DOHH2 (cell line): ENCODE measurements around the gene TLDC2.

ENCODE experiments used
- H3F3A ChIP-seq: fragments of 200-600 bp; sonication (generic), shearing (Covaris generic); 2 replicates; pipeline ENCODE4 v1.6.0; 2016; ENCODE audit warnings: antibody characterized with exemption, mild to moderate bottlenecking; ENCODE audit not compliant: control insufficient read depth, insufficient read depth
- H3K27ac ChIP-seq: fragments of 200-600 bp; sonication (generic); 2 replicates; pipeline ENCODE4 v1.5.1; 2014; ENCODE audit warnings: low read depth, mild to moderate bottlenecking, low read length, moderate library complexity
- H3K27me3 ChIP-seq: fragments of 200-600 bp; sonication (generic); 2 replicates; pipeline ENCODE4 v1.6.1; 2014; ENCODE audit warnings: mild to moderate bottlenecking, low read length, mixed read lengths; ENCODE audit not compliant: control insufficient read depth
- H3K36me3 ChIP-seq: fragments of 200-600 bp; sonication (generic); 2 replicates; pipeline ENCODE4 v1.6.1; 2014; ENCODE audit warnings: mild to moderate bottlenecking, low read length, moderate library complexity, mixed read lengths; ENCODE audit not compliant: control insufficient read depth
- H3K4me1 ChIP-seq: fragments of 200-600 bp; sonication (generic); 2 replicates; pipeline ENCODE4 v1.6.1; 2014; ENCODE audit warnings: mild to moderate bottlenecking, low read length, mixed read lengths; ENCODE audit not compliant: control insufficient read depth
- H3K4me2 ChIP-seq: fragments of 200-600 bp; sonication (generic); 2 replicates; pipeline ENCODE4 v1.6.0; 2014; ENCODE audit warnings: mild to moderate bottlenecking, low read length, moderate library complexity
- H3K4me3 ChIP-seq: fragments of 200-600 bp; sonication (generic); 2 replicates; pipeline ENCODE4 v1.5.1; 2014; ENCODE audit warnings: mild to moderate bottlenecking, low read length, mixed read lengths
- H3K79me2 ChIP-seq: fragments of 200-600 bp; sonication (generic); 2 replicates; pipeline ENCODE4 v1.6.1; 2014; ENCODE audit warnings: mild to moderate bottlenecking, low read length, mixed read lengths; ENCODE audit not compliant: control insufficient read depth
- H3K9me2 ChIP-seq: fragments of 200-600 bp; sonication (generic); replicated peaks from 2 replicates; pipeline ENCODE4 v1.6.1; 2014; ENCODE audit warnings: mild to moderate bottlenecking, low read length, mixed read lengths; ENCODE audit not compliant: control insufficient read depth
- H3K9me3 ChIP-seq: fragments of 200-600 bp; sonication (generic); 2 replicates; pipeline ENCODE4 v1.6.1; 2014; ENCODE audit warnings: antibody characterized with exemption, low read length, mixed read lengths; ENCODE audit not compliant: control insufficient read depth, insufficient read depth
- H4K20me1 ChIP-seq: fragments of 200-600 bp; sonication (generic); 2 replicates; pipeline ENCODE4 v1.6.0; 2014; ENCODE audit warnings: low read depth, mild to moderate bottlenecking, antibody characterized with exemption, low read length, moderate library complexity; ENCODE audit not compliant: control insufficient read depth, insufficient read depth
- EZH2phosphoT487 ChIP-seq: fragments of 200-600 bp; sonication (generic); IDR thresholded peaks from 2 replicates; pipeline ENCODE4 v1.6.1; 2017; ENCODE audit warnings: borderline replicate concordance, mild to moderate bottlenecking, antibody characterized with exemption, low read length, moderate library complexity, mixed read lengths
- TF ChIP-seq, protein P1 (sequence below): fragments of 200-600 bp; sonication (generic); IDR thresholded peaks from one replicate; pipeline ENCODE4 v1.5.1; 2014; ENCODE audit warnings: antibody characterized with exemption, mild to moderate bottlenecking, low read depth, low read length; ENCODE audit not compliant: poor library complexity, severe bottlenecking

TLDC2 gene

DNA sequence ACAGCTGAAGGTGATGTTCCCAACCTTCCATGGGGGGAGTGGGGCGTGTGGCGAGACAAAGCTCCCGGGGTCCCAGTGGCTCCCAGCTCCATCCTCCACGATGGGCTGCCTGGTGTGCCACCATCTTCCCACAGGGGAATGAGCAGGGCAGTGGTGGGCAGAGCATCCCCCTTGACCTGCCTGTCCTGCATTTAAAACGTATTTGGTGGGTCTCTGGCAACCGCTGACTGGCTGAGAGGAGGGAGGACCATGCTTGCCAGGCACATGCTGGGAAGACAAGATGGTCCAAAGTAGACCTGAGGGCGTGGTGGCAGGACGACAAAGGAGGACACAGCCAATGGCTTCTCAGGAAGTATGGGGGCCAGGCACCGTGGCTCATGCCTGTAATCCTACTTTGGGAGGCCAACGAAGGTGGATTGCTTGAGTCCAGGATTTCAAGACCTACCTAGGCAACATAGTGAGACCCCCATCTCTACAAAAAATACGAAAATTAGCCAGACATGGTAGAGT lies 4.9 kb downstream of the TLDC2 start:
- TF ChIP-seq EZH2phosphoT487: no peak
- TF ChIP-seq, protein P1, sequence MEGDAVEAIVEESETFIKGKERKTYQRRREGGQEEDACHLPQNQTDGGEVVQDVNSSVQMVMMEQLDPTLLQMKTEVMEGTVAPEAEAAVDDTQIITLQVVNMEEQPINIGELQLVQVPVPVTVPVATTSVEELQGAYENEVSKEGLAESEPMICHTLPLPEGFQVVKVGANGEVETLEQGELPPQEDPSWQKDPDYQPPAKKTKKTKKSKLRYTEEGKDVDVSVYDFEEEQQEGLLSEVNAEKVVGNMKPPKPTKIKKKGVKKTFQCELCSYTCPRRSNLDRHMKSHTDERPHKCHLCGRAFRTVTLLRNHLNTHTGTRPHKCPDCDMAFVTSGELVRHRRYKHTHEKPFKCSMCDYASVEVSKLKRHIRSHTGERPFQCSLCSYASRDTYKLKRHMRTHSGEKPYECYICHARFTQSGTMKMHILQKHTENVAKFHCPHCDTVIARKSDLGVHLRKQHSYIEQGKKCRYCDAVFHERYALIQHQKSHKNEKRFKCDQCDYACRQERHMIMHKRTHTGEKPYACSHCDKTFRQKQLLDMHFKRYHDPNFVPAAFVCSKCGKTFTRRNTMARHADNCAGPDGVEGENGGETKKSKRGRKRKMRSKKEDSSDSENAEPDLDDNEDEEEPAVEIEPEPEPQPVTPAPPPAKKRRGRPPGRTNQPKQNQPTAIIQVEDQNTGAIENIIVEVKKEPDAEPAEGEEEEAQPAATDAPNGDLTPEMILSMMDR: no peak
- Histone ChIP-seq H3K9me3 (no peaks in the 10 kb centered on the region), H3F3A (no peaks in the 10 kb centered on the region; the same call in 1 of the 2 replicates), H3K79me2 (no peaks in the 10 kb centered on the region), H3K36me3 (no peaks in the 10 kb centered on the region), H3K4me1 (peaks cover 15% of the 10 kb centered on the region), H3K27ac (no peak overlapping the region), H3K27me3 (no peaks in the 10 kb centered on the region; the same call in 1 of the 2 replicates), H3K4me3 (no peak overlapping the region), H4K20me1 (no peaks in the 10 kb centered on the region), H3K4me2 (no peak overlapping the region), H3K9me2 (no peaks in the 10 kb centered on the region)

DNA sequence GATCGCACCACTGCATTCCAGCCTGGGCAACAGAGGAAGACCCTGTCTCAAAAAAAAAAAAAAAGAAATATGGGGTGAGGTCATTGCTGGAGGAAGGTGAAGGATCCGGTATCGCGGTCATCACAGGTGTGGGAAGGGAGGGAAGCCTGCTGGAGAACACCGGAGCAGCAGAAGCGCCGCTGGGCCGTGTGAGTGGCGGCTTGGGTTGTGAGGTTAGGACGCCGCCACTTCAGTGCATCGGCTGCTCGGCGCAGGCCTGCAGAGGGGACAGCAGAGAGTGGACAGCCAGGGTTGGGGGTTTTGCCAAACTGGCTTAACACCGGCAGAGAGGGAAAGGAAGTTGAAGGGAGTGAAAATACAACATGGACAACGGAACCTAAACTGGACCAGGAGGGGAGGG lies 5.4 kb downstream of the TLDC2 start:
- no peak overlapping the region for H3K4me2 ChIP-seq
- peaks cover 10% of the 10 kb centered on the region for H3K4me1 ChIP-seq
- no peaks in the 10 kb centered on the region for H3K36me3 ChIP-seq
- H3K9me3 ChIP-seq: no peaks in the 10 kb centered on the region
- no peaks in the 10 kb centered on the region for H4K20me1 ChIP-seq
- H3F3A ChIP-seq: no peaks in the 10 kb centered on the region; the same call in 1 of the 2 replicates
- H3K27ac ChIP-seq: no peak overlapping the region
- TF ChIP-seq, protein P1: no peak
- TF ChIP-seq EZH2phosphoT487: no peak
- no peaks in the 10 kb centered on the region; the same call in 1 of the 2 replicates for H3K27me3 ChIP-seq
- no peak overlapping the region for H3K4me3 ChIP-seq
- H3K9me2 ChIP-seq: no peaks in the 10 kb centered on the region
- no peaks in the 10 kb centered on the region for H3K79me2 ChIP-seq

DNA sequence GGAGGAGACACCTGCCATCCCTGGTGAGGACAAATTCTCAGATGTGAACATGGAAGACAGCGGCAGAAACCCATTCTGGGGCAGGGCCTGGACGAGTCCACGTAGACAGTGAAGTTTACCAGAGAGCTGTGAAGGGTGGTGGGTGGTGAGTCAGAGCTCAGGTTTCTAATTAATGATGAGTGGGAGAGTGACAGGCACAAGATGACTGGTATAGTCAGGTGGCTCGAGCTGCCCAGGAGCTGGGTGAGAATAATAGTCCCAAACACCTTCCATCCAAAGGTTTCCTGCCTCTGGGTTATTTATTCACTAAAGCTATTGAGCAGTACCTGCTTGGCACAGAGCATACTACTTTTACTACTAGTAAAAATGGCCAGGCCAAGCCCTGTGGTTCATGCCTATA lies 6.0 kb downstream of the TLDC2 start:
- no peak overlapping the region for H3K27ac ChIP-seq
- no peaks in the 10 kb centered on the region; the same call in 1 of the 2 replicates for H3F3A ChIP-seq
- H3K4me2 ChIP-seq: no peak overlapping the region
- H3K9me2 ChIP-seq: no peaks in the 10 kb centered on the region
- H3K79me2 ChIP-seq: no peaks in the 10 kb centered on the region
- no peak overlapping the region for H3K4me3 ChIP-seq
- peaks cover 14% of the 10 kb centered on the region for H3K4me1 ChIP-seq
- no peaks in the 10 kb centered on the region; the same call in 1 of the 2 replicates for H3K27me3 ChIP-seq
- H3K36me3 ChIP-seq: no peaks in the 10 kb centered on the region
- TF ChIP-seq, protein P1: no peak
- TF ChIP-seq EZH2phosphoT487: no peak
- H4K20me1 ChIP-seq: no peaks in the 10 kb centered on the region
- no peaks in the 10 kb centered on the region for H3K9me3 ChIP-seq
